Measurements from ENCODE around the gene THBD. TPM values are rescaled to one million over a fixed set of nuclear protein-coding genes. Genes with fewer than 3 reads are reported as not detected.

Gene THBD
- total RNA-seq, 1 experiment from 2014 or later: 3.1 TPM

- Histone ChIP-seq H2AFZ (ENCODE audit: low read length) (no peak overlapping the region), H3K4me2 (ENCODE audit: low read length) (no peak overlapping the region), H3K36me3 (ENCODE audit: low read depth, low read length) (no peaks in the 10 kb centered on the region), H3K9me2 (replicated peaks; ENCODE audit: low read length) (no peaks in the 10 kb centered on the region), H3K79me2 (ENCODE audit: low read length) (no peaks in the 10 kb centered on the region), H3K4me3 (ENCODE audit: low read length) (no peak overlapping the region), H3K9me3 (ENCODE audit: low read length) (no peaks in the 10 kb centered on the region), H3K27me3 (ENCODE audit: low read length) (peaks cover 6% of the 10 kb centered on the region; the same call in 1 of the 2 replicates), H3F3A (ENCODE audit: low read length, unreplicated experiment) (no peaks in the 10 kb centered on the region), H3K9ac (ENCODE audit: low read length) (no peak overlapping the region), H3K4me1 (ENCODE audit: insufficient read depth, low read length) (no peaks in the 10 kb centered on the region), H3K27ac (ENCODE audit: low read length) (no peak overlapping the region), H4K20me1 (ENCODE audit: low read length) (no peaks in the 10 kb centered on the region)
- CTCF ChIA-PET: no interaction called here
- no TSS peak for BruUV-seq (replicated peaks)
- DNase-seq (no peak), ATAC-seq (no peak)
- TF ChIP-seq CTCF (conservative IDR thresholded peaks at IDR 0.05; ENCODE audit: low read depth, low read length) (no peak), EZH2phosphoT487 (IDR thresholded peaks at IDR 0.05; ENCODE audit: borderline replicate concordance, low read length) (no peak), EZH2 (IDR thresholded peaks at IDR 0.05; ENCODE audit: low read length, unreplicated experiment) (no peak)
- intact Hi-C loops (cut with micrococcal nuclease): no loop called here
- POLR2A ChIA-PET (ENCODE audit: unreplicated experiment): no interaction called here
Observed at GRCh38 chr20:23083553-23084220, 34.2 kb upstream of the THBD start.

GRCh38 chr20:23082846-23083552 is 33.5 kb upstream of the THBD start:
- no peaks in the 10 kb centered on the region for H3K9me3 ChIP-seq (ENCODE audit: low read length)
- peaks cover 9% of the 10 kb centered on the region; the same call in 1 of the 2 replicates for H3K27me3 ChIP-seq (ENCODE audit: low read length)
- no TSS peak for BruUV-seq (replicated peaks)
- H4K20me1 ChIP-seq (ENCODE audit: low read length): no peaks in the 10 kb centered on the region
- H3F3A ChIP-seq (ENCODE audit: low read length, unreplicated experiment): no peaks in the 10 kb centered on the region
- no peak overlapping the region for H3K9ac ChIP-seq (ENCODE audit: low read length)
- intact Hi-C loops (cut with micrococcal nuclease): no loop called here
- H2AFZ ChIP-seq (ENCODE audit: low read length): no peak overlapping the region
- H3K79me2 ChIP-seq (ENCODE audit: low read length): no peaks in the 10 kb centered on the region
- DNase-seq (no peak), ATAC-seq (no peak)
- no peaks in the 10 kb centered on the region for H3K4me1 ChIP-seq (ENCODE audit: insufficient read depth, low read length)
- H3K4me3 ChIP-seq (ENCODE audit: low read length): no peak overlapping the region
- no peak overlapping the region for H3K4me2 ChIP-seq (ENCODE audit: low read length)
- TF ChIP-seq EZH2 (IDR thresholded peaks at IDR 0.05; ENCODE audit: low read length, unreplicated experiment) (no peak), EZH2phosphoT487 (IDR thresholded peaks at IDR 0.05; ENCODE audit: borderline replicate concordance, low read length) (no peak), CTCF (conservative IDR thresholded peaks at IDR 0.05; ENCODE audit: low read depth, low read length) (no peak)
- H3K27ac ChIP-seq (ENCODE audit: low read length): no peak overlapping the region
- CTCF ChIA-PET: no interaction called here
- no peaks in the 10 kb centered on the region for H3K36me3 ChIP-seq (ENCODE audit: low read depth, low read length)
- POLR2A ChIA-PET (ENCODE audit: unreplicated experiment): no interaction called here
- no peaks in the 10 kb centered on the region for H3K9me2 ChIP-seq (replicated peaks; ENCODE audit: low read length)

- TF ChIP-seq EZH2 (IDR thresholded peaks at IDR 0.05; ENCODE audit: low read length, unreplicated experiment): no peak
- no peak for TF ChIP-seq EZH2phosphoT487 (IDR thresholded peaks at IDR 0.05; ENCODE audit: borderline replicate concordance, low read length)
- Histone ChIP-seq H3K27ac (ENCODE audit: low read length) (no peak overlapping the region), H3K36me3 (ENCODE audit: low read depth, low read length) (no peaks in the 10 kb centered on the region), H4K20me1 (ENCODE audit: low read length) (no peaks in the 10 kb centered on the region), H2AFZ (ENCODE audit: low read length) (no peak overlapping the region), H3K9ac (ENCODE audit: low read length) (no peak overlapping the region), H3K9me2 (replicated peaks; ENCODE audit: low read length) (no peaks in the 10 kb centered on the region), H3K79me2 (ENCODE audit: low read length) (no peaks in the 10 kb centered on the region), H3K4me2 (ENCODE audit: low read length) (no peak overlapping the region), H3K4me1 (ENCODE audit: insufficient read depth, low read length) (no peaks in the 10 kb centered on the region), H3K27me3 (ENCODE audit: low read length) (peaks cover 22% of the 10 kb centered on the region), H3K4me3 (ENCODE audit: low read length) (no peak overlapping the region), H3K9me3 (ENCODE audit: low read length) (no peaks in the 10 kb centered on the region), H3F3A (ENCODE audit: low read length, unreplicated experiment) (no peaks in the 10 kb centered on the region)
- POLR2A ChIA-PET (ENCODE audit: unreplicated experiment): no interaction called here
- intact Hi-C loops (cut with micrococcal nuclease): no loop called here
- BruUV-seq (replicated peaks): no TSS peak
- DNase-seq: no peak
- no peak for ATAC-seq
- CTCF ChIA-PET: no interaction called here
Observed at GRCh38 chr20:23081263-23081819, 31.9 kb upstream of the THBD start.
